Liver (tissue), 9 donors: ENCODE data around the gene UPF3A. TPM values are rescaled to one million over a fixed set of nuclear protein-coding genes. Genes with fewer than 3 reads are reported as not detected.

ENCODE experiments used
- DNase-seq: peaks from one replicate; pipeline ENCODE4 v3.0.0-alpha.2; 2017; ENCODE audit warnings: low spot score
- H3K27ac ChIP-seq, 2 donors: one replicate each; pipeline ENCODE4 v1.7.0; 2013; ENCODE audit warnings: inconsistent platforms in 2 of 2, low read length in 2 of 2, control low read depth in 1 of 2, low read depth in 1 of 2, mild to moderate bottlenecking in 1 of 2
- H3K27me3 ChIP-seq, 4 donors: one replicate each; pipeline versions ENCODE4 v1.6.1 to v1.7.0; 2013; ENCODE audit warnings: low read length in 3 of 4, inconsistent platforms in 1 of 4, mild to moderate bottlenecking in 1 of 4, moderate library complexity in 1 of 4; ENCODE audit not compliant: control insufficient read depth in 4 of 4, insufficient read depth in 4 of 4
- H3K36me3 ChIP-seq, 4 donors: one replicate each; pipeline versions ENCODE4 v1.6.1 to v1.7.0; 2013; ENCODE audit warnings: low read length in 3 of 4, mild to moderate bottlenecking in 3 of 4, low read depth in 1 of 4, moderate library complexity in 1 of 4; ENCODE audit not compliant: control insufficient read depth in 4 of 4, insufficient read depth in 3 of 4
- H3K4me1 ChIP-seq, 4 donors: one replicate each; pipeline versions ENCODE4 v1.6.1 to v1.7.0; 2013; ENCODE audit warnings: low read length in 3 of 4, mild to moderate bottlenecking in 3 of 4, moderate library complexity in 1 of 4; ENCODE audit not compliant: control insufficient read depth in 4 of 4, insufficient read depth in 4 of 4
- H3K4me3 ChIP-seq, 3 donors: one replicate each; pipeline versions ENCODE4 v1.6.1 to v1.7.0; 2013; ENCODE audit warnings: low read length in 3 of 3, control low read depth in 1 of 3, low read depth in 1 of 3, mild to moderate bottlenecking in 1 of 3
- H3K9ac ChIP-seq, 2 donors: one replicate each; pipeline ENCODE4 v1.7.0; 2013; ENCODE audit warnings: low read length in 2 of 2, mild to moderate bottlenecking in 2 of 2, moderate library complexity in 2 of 2, control low read depth in 1 of 2, low read depth in 1 of 2
- H3K9me3 ChIP-seq, 4 donors: one replicate each; pipeline versions ENCODE4 v1.6.1 to v1.7.0; 2013; ENCODE audit warnings: low read length in 3 of 4; ENCODE audit not compliant: control insufficient read depth in 4 of 4
- EGR1 ChIP-seq, 2 donors: IDR thresholded peaks; 2 replicates each; pipeline ENCODE4 v1.6.1; 2016 to 2018; ENCODE audit warnings: antibody characterized with exemption in 2 of 2, low read depth in 2 of 2
- FOXA2 ChIP-seq: IDR thresholded peaks from 2 replicates; pipeline ENCODE4 v1.6.1; 2016; ENCODE audit warnings: antibody characterized with exemption
- GABPA ChIP-seq, 2 donors: IDR thresholded peaks in 1 of 2; conservative IDR thresholded peaks in 1 of 2; 2 replicates each; pipeline ENCODE4 v1.6.1; 2016; ENCODE audit warnings: antibody characterized with exemption in 2 of 2, mild to moderate bottlenecking in 1 of 2, moderate library complexity in 1 of 2
- HNF4A ChIP-seq, 2 donors: conservative IDR thresholded peaks; 2 replicates each; pipeline ENCODE4 v1.6.1; 2016; ENCODE audit warnings: antibody characterized with exemption in 2 of 2, mild to moderate bottlenecking in 2 of 2
- HNF4G ChIP-seq: IDR thresholded peaks from 2 replicates; pipeline ENCODE4 v1.6.1; 2016; ENCODE audit warnings: antibody characterized with exemption
- JUND ChIP-seq, 2 donors: IDR thresholded peaks; 2 replicates each; pipeline ENCODE4 v1.6.1; 2016; ENCODE audit warnings: antibody characterized with exemption in 2 of 2
- RAD21 ChIP-seq, 2 donors: IDR thresholded peaks; 2 replicates each; pipeline ENCODE4 v1.6.1; 2016; ENCODE audit warnings: antibody characterized with exemption in 2 of 2, mild to moderate bottlenecking in 2 of 2
- RXRA ChIP-seq, 2 donors: IDR thresholded peaks; 2 replicates each; pipeline ENCODE4 v1.6.1; 2017 to 2018; ENCODE audit warnings: antibody characterized with exemption in 2 of 2, mild to moderate bottlenecking in 1 of 2
- SP1 ChIP-seq: IDR thresholded peaks from 2 replicates; pipeline ENCODE4 v1.6.1; 2018; ENCODE audit warnings: antibody characterized with exemption, mild to moderate bottlenecking
- TAF1 ChIP-seq: conservative IDR thresholded peaks from 2 replicates; pipeline ENCODE4 v1.6.1; 2016; ENCODE audit warnings: antibody characterized with exemption, mild to moderate bottlenecking
- YY1 ChIP-seq: IDR thresholded peaks from 2 replicates; pipeline ENCODE4 v1.6.1; 2016; ENCODE audit warnings: antibody characterized with exemption, mild to moderate bottlenecking
- WGBS: extraction: QIAGEN DNeasy Blood & Tissue Kit; methylation state at CpG from one replicate; pipeline ENCODE4 v1.1.7; 2013; 5-methylcytosine and 5-hydroxymethylcytosine counted together
- polyA plus RNA-seq, 2 donors: library from polyadenylated mRNA; stranded (reverse) in 1 of 2; unstranded in 1 of 2; fragments of 200-250 nt in 1 of 2; fragments of >200 nt in 1 of 2; fragmentation: Nextera tagmentation in 1 of 2; extraction: Ambion mirVana in 1 of 2; gene quantifications; one replicate each; pipeline versions ENCODE4 v1.2.1 to v1.2.3, GENCODE V29; 2013 to 2015
- total RNA-seq, 2 donors: library from RNA; depleted of rRNA; stranded (reverse); fragments of >200 nt; gene quantifications; one replicate each; pipeline ENCODE4 v1.2.3, GENCODE V29; 2014
- TF ChIP-seq, protein P1 (sequence below): IDR thresholded peaks from 2 replicates; pipeline ENCODE4 v1.6.1; 2016; ENCODE audit warnings: antibody characterized with exemption
- TF ChIP-seq, protein P2 (sequence below): IDR thresholded peaks from 2 replicates; pipeline ENCODE4 v1.6.1; 2016; ENCODE audit warnings: antibody characterized with exemption
- TF ChIP-seq, protein P3 (sequence below): IDR thresholded peaks from 2 replicates; pipeline ENCODE4 v1.6.1; 2016; ENCODE audit warnings: antibody characterized with exemption
- TF ChIP-seq, protein P4 (sequence below): IDR thresholded peaks from 2 replicates; pipeline ENCODE4 v1.6.1; 2016; ENCODE audit warnings: antibody characterized with exemption, mild to moderate bottlenecking
- TF ChIP-seq, protein P5 (sequence below): fragments of 150-350 bp; IDR thresholded peaks from 2 replicates; pipeline ENCODE4 v1.5.1; 2017; ENCODE audit warnings: improper control_type of control experiment, low read depth, low read length; ENCODE audit not compliant: missing input control
- donor health status: healthy.
- donor health status: healthy.
- donor health status: healthy.
- donor health status: healthy.
- donor health status: healthy.

UPF3A gene
- total and polyA plus RNA-seq, 4 donors: 11.0 to 26.5 (median 17.2) TPM

DNA sequence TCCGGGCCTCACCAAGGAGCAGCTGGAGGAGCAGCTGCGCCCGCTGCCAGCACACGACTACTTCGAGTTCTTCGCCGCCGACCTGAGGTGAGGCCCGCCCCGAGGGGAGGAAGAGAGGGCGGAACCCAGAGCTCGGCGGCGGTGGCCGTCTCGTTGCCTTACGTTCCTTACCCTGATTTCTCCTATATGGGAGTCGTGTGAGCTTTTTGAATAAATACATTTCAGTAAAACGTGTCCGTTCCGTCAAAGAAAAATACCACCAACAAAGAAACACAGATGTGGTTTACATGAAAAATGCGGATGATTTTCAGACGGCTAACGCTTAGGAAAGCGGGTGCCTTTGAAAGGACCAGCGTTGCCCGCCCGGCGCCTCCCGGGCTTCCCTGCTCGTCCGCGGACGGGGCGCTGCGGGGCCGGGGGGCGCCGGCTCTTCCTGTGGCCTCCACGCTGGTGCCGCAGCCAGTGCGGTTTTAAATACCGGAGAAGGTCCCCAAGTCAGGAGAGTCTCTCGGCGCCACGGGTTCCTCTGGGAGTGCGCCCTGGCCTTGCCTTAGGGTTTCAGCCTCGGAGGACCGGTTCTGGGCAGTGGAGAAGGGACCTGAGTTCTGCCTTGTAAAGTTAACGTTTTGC, 755 bp downstream of the UPF3A start:
- peak overlapping the region; percentile 51 to 91 for H3K9ac ChIP-seq
- under 1% methylated on average over 50 of the region's 50 CpGs for WGBS
- peak overlapping the region; percentile 86 to 93 for H3K27ac ChIP-seq
- no peaks in the 10 kb centered on the region for H3K9me3 ChIP-seq
- TF ChIP-seq, protein P1, sequence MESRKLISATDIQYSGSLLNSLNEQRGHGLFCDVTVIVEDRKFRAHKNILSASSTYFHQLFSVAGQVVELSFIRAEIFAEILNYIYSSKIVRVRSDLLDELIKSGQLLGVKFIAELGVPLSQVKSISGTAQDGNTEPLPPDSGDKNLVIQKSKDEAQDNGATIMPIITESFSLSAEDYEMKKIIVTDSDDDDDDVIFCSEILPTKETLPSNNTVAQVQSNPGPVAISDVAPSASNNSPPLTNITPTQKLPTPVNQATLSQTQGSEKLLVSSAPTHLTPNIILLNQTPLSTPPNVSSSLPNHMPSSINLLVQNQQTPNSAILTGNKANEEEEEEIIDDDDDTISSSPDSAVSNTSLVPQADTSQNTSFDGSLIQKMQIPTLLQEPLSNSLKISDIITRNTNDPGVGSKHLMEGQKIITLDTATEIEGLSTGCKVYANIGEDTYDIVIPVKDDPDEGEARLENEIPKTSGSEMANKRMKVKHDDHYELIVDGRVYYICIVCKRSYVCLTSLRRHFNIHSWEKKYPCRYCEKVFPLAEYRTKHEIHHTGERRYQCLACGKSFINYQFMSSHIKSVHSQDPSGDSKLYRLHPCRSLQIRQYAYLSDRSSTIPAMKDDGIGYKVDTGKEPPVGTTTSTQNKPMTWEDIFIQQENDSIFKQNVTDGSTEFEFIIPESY: no peak
- no peak for TF ChIP-seq HNF4G
- no peak for TF ChIP-seq RAD21 (IDR thresholded peaks at IDR 0.05)
- no peak for TF ChIP-seq JUND (IDR thresholded peaks at IDR 0.05)
- TF ChIP-seq, protein P2, sequence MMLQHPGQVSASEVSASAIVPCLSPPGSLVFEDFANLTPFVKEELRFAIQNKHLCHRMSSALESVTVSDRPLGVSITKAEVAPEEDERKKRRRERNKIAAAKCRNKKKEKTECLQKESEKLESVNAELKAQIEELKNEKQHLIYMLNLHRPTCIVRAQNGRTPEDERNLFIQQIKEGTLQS: no peak
- TF ChIP-seq, protein P3, sequence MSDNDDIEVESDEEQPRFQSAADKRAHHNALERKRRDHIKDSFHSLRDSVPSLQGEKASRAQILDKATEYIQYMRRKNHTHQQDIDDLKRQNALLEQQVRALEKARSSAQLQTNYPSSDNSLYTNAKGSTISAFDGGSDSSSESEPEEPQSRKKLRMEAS: no peak
- no peak for TF ChIP-seq RXRA (IDR thresholded peaks at IDR 0.05)
- no peak for TF ChIP-seq SP1
- TF ChIP-seq GABPA (IDR thresholded peaks at IDR 0.05 in 1 of 2, conservative IDR thresholded peaks at IDR 0.05 in 1 of 2): no peak
- TF ChIP-seq YY1: no peak
- no peak for TF ChIP-seq TAF1
- no peak for TF ChIP-seq FOXA2
- TF ChIP-seq, protein P4, sequence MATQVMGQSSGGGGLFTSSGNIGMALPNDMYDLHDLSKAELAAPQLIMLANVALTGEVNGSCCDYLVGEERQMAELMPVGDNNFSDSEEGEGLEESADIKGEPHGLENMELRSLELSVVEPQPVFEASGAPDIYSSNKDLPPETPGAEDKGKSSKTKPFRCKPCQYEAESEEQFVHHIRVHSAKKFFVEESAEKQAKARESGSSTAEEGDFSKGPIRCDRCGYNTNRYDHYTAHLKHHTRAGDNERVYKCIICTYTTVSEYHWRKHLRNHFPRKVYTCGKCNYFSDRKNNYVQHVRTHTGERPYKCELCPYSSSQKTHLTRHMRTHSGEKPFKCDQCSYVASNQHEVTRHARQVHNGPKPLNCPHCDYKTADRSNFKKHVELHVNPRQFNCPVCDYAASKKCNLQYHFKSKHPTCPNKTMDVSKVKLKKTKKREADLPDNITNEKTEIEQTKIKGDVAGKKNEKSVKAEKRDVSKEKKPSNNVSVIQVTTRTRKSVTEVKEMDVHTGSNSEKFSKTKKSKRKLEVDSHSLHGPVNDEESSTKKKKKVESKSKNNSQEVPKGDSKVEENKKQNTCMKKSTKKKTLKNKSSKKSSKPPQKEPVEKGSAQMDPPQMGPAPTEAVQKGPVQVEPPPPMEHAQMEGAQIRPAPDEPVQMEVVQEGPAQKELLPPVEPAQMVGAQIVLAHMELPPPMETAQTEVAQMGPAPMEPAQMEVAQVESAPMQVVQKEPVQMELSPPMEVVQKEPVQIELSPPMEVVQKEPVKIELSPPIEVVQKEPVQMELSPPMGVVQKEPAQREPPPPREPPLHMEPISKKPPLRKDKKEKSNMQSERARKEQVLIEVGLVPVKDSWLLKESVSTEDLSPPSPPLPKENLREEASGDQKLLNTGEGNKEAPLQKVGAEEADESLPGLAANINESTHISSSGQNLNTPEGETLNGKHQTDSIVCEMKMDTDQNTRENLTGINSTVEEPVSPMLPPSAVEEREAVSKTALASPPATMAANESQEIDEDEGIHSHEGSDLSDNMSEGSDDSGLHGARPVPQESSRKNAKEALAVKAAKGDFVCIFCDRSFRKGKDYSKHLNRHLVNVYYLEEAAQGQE: no peak
- peaks cover 4 to 15% (median 9%) of the 10 kb centered on the region in 4 donors for H3K36me3 ChIP-seq
- H3K27me3 ChIP-seq: no peaks in the 10 kb centered on the region
- H3K4me1 ChIP-seq: peaks cover 3 to 18% (median 12%) of the 10 kb centered on the region in 4 donors
- H3K4me3 ChIP-seq: peak overlapping the region; percentile 92 to 99 (median 97)
- peak; percentile 54 for DNase-seq

DNA sequence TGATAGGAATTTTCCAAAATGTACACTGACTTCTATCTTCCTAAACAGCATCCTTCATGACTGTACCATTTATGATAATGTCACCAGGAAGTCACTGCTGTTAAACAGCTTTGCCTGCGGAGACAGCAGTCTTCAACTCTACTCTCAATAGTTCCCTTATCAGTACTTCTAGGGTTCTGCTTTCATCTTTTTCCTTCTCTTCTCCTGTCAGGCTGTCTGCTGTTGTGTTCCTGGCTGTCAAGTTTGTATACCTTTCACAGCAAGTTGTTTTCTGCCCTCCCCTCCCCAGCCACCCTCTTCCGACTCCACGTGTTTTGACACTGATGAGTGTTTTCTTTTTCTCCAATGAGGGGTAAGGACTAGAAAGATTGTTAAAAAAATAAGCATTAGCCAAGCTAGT, 2.2 kb downstream of the UPF3A start:
- DNase-seq: no peak
- H3K36me3 ChIP-seq: peaks cover 4 to 17% (median 15%) of the 10 kb centered on the region in 4 donors
- no peak overlapping the region for H3K4me3 ChIP-seq
- 83% methylated on average over 3 of the region's 3 CpGs for WGBS
- no peak overlapping the region for H3K9ac ChIP-seq
- peaks cover 3 to 18% (median 12%) of the 10 kb centered on the region in 4 donors for H3K4me1 ChIP-seq
- no peak overlapping the region for H3K27ac ChIP-seq
- H3K9me3 ChIP-seq: no peaks in the 10 kb centered on the region
- H3K27me3 ChIP-seq: no peaks in the 10 kb centered on the region
- TF ChIP-seq, protein P2: no peak
- TF ChIP-seq EGR1 (IDR thresholded peaks at IDR 0.05; ENCODE audit: low read depth in 2 of 2) (no peak), RXRA (IDR thresholded peaks at IDR 0.05) (no peak), YY1 (no peak), SP1 (no peak), TAF1 (no peak), HNF4A (conservative IDR thresholded peaks at IDR 0.05) (no peak), HNF4G (no peak)
- TF ChIP-seq, protein P1: no peak
- TF ChIP-seq, protein P4: no peak
- TF ChIP-seq, protein P5, sequence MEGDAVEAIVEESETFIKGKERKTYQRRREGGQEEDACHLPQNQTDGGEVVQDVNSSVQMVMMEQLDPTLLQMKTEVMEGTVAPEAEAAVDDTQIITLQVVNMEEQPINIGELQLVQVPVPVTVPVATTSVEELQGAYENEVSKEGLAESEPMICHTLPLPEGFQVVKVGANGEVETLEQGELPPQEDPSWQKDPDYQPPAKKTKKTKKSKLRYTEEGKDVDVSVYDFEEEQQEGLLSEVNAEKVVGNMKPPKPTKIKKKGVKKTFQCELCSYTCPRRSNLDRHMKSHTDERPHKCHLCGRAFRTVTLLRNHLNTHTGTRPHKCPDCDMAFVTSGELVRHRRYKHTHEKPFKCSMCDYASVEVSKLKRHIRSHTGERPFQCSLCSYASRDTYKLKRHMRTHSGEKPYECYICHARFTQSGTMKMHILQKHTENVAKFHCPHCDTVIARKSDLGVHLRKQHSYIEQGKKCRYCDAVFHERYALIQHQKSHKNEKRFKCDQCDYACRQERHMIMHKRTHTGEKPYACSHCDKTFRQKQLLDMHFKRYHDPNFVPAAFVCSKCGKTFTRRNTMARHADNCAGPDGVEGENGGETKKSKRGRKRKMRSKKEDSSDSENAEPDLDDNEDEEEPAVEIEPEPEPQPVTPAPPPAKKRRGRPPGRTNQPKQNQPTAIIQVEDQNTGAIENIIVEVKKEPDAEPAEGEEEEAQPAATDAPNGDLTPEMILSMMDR: no peak
